Lung (tissue), 12 donors: Measurements from ENCODE around the gene VENTX. TPM values are rescaled to one million over a fixed set of nuclear protein-coding genes. Genes with fewer than 3 reads are reported as not detected.

Source experiments
- ATAC-seq: fragments of 200-7000 bp; cut with Tn5 transposase; one replicate; pipeline ENCODE4 v1.9.1; 2020; ENCODE audit warnings: moderate number of reproducible peaks; ENCODE audit not compliant: insufficient read depth, low FRiP score
- DNase-seq, 3 donors: peaks; one replicate each; pipeline ENCODE4 v3.0.0-alpha.2; 2013 to 2017
- H3K27ac ChIP-seq, 2 donors: one replicate each; pipeline ENCODE4 v1.5.1; 2013; ENCODE audit warnings: mild to moderate bottlenecking in 2 of 2, moderate library complexity in 2 of 2, control low read depth in 1 of 2, inconsistent platforms in 1 of 2, low read depth in 1 of 2, low read length in 1 of 2
- H3K27me3 ChIP-seq, 3 donors: one replicate each; pipeline ENCODE4 v1.5.1; 2013; ENCODE audit warnings: low read length in 2 of 3; ENCODE audit not compliant: control insufficient read depth in 3 of 3, insufficient read depth in 3 of 3
- H3K36me3 ChIP-seq, 4 donors: one replicate each; pipeline ENCODE4 v1.5.1; 2013; ENCODE audit warnings: low read length in 4 of 4, mild to moderate bottlenecking in 1 of 4, moderate library complexity in 1 of 4; ENCODE audit not compliant: control insufficient read depth in 4 of 4, insufficient read depth in 4 of 4
- H3K4me1 ChIP-seq, 5 donors: one replicate each; pipeline ENCODE4 v1.5.1; 2013; ENCODE audit warnings: low read length in 5 of 5, mild to moderate bottlenecking in 2 of 5, moderate library complexity in 1 of 5; ENCODE audit not compliant: control insufficient read depth in 5 of 5, insufficient read depth in 5 of 5
- H3K4me3 ChIP-seq: one replicate; pipeline ENCODE4 v1.5.1; 2013; ENCODE audit warnings: mild to moderate bottlenecking, control low read depth, moderate library complexity
- H3K9ac ChIP-seq, 2 donors: one replicate each; pipeline ENCODE4 v1.5.1; 2013; ENCODE audit warnings: low read length in 2 of 2, control low read depth in 1 of 2; ENCODE audit not compliant: insufficient read depth in 1 of 2
- H3K9me3 ChIP-seq, 4 donors: one replicate each; pipeline ENCODE4 v1.5.1; 2013; ENCODE audit warnings: low read length in 3 of 4, mild to moderate bottlenecking in 1 of 4, moderate library complexity in 1 of 4; ENCODE audit not compliant: control insufficient read depth in 4 of 4, insufficient read depth in 3 of 4
- CTCF ChIP-seq: IDR thresholded peaks from 2 replicates; pipeline ENCODE4 v1.5.1; 2012; ENCODE audit warnings: mild to moderate bottlenecking; ENCODE audit errors: control extremely low read depth, extremely low read depth
- WGBS, 2 donors: extraction: QIAGEN DNeasy Blood & Tissue Kit; methylation state at CpG; one replicate each; pipeline ENCODE4 v1.1.7; 2013; 5-methylcytosine and 5-hydroxymethylcytosine counted together
- polyA plus RNA-seq, 2 donors: library from polyadenylated mRNA; stranded (reverse); fragments of 200-250 nt; gene quantifications; one replicate each; pipeline ENCODE4 v1.2.1, GENCODE V29; 2013
- total RNA-seq, 2 donors: library from RNA; depleted of rRNA in 1 of 2; stranded (reverse); fragments of >200 nt in 1 of 2; gene quantifications; one replicate each; pipeline ENCODE4 v1.2.1, GENCODE V29; 2014 to 2021
- donor health status: control.
- donor health status: control.
- donor health status: Bipolar disorder and iron deficiency.
- donor health status: healthy.
- donor health status: DM: yes; HTN: yes; CAD: no.

The VENTX gene
- total and polyA plus RNA-seq, 4 donors, result 0.46 to 4.0 (median 2.4) TPM

GRCh38 chr10:133236401-133237240 lies 1.0 kb upstream of the VENTX start:
- H3K9ac ChIP-seq, result no peak overlapping the region
- H3K36me3 ChIP-seq, result no peaks in the 10 kb centered on the region
- H3K27ac ChIP-seq, result no peak overlapping the region
- peaks cover 0 to 17% (median 0%) of the 10 kb centered on the region in 5 donors for H3K4me1 ChIP-seq
- 2% methylated on average over 33 to 103 of the region's 103 CpGs for WGBS, 2 donors
- H3K9me3 ChIP-seq, result peaks cover 0 to 4% (median 0%) of the 10 kb centered on the region in 4 donors
- no peak for ATAC-seq
- TF ChIP-seq CTCF, result no peak
- DNase-seq, result no peak
- H3K27me3 ChIP-seq, result peaks cover 21 to 66% (median 34%) of the 10 kb centered on the region in 3 donors
- H3K4me3 ChIP-seq, result peak overlapping the region; percentile 19

- H3K27ac ChIP-seq, result no peak overlapping the region
- H3K27me3 ChIP-seq, result peaks cover 15 to 60% (median 30%) of the 10 kb centered on the region in 3 donors
- DNase-seq (no peak), ATAC-seq (no peak)
- H3K9me3 ChIP-seq, result peaks cover 0 to 4% (median 0%) of the 10 kb centered on the region in 4 donors
- peaks cover 0 to 17% (median 0%) of the 10 kb centered on the region in 5 donors for H3K4me1 ChIP-seq
- H3K36me3 ChIP-seq, result no peaks in the 10 kb centered on the region
- TF ChIP-seq CTCF, result no peak
- no peak overlapping the region for H3K9ac ChIP-seq
- WGBS, 2 donors, result 4 to 6% methylated on average over 25 to 32 of the region's 32 CpGs
- no peak overlapping the region for H3K4me3 ChIP-seq
Observed at GRCh38 chr10:133237241-133237587, 441 bp upstream of the VENTX start.

GRCh38 chr10:133238466-133238804 lies 780 bp downstream of the VENTX start:
- no peak for TF ChIP-seq CTCF
- ATAC-seq (no peak), DNase-seq (no peak)
- 37 to 66% methylated on average over 15 of the region's 15 CpGs for WGBS, 2 donors
- H3K4me3 ChIP-seq, result no peak overlapping the region
- no peaks in the 10 kb centered on the region for H3K36me3 ChIP-seq
- no peak overlapping the region for H3K27ac ChIP-seq
- peaks cover 0 to 17% (median 0%) of the 10 kb centered on the region in 5 donors for H3K4me1 ChIP-seq
- H3K9ac ChIP-seq, result no peak overlapping the region
- peaks cover 12 to 55% (median 23%) of the 10 kb centered on the region in 3 donors for H3K27me3 ChIP-seq
- peaks cover 0 to 6% (median 0%) of the 10 kb centered on the region in 4 donors for H3K9me3 ChIP-seq
